ENCODE measurements around the gene CACNG4. TPM values are rescaled to one million over a fixed set of nuclear protein-coding genes. Genes with fewer than 3 reads are reported as not detected.

CACNG4 gene
- polyA plus RNA-seq, 1 donor from 2014 or later, result 32.9 TPM

GRCh38 chr17:66932311-66932710 lies 32.2 kb upstream of the CACNG4 start:
- Histone ChIP-seq H3K4me3 (ENCODE audit: low read length) (no peak overlapping the region), H3K9me3 (ENCODE audit: low read length) (no peaks in the 10 kb centered on the region)
- TF ChIP-seq REST (IDR thresholded peaks at IDR 0.05; ENCODE audit: borderline replicate concordance) (no peak), RAD21 (conservative IDR thresholded peaks at IDR 0.05) (no peak), POLR2AphosphoS5 (IDR thresholded peaks at IDR 0.05) (no peak), MXI1 (conservative IDR thresholded peaks at IDR 0.05; ENCODE audit: poor library complexity, severe bottlenecking) (no peak), EZH2 (IDR thresholded peaks at IDR 0.05; ENCODE audit: borderline replicate concordance, insufficient read depth, low read length, poor library complexity, severe bottlenecking) (no peak), EP300 (conservative IDR thresholded peaks at IDR 0.05; ENCODE audit: poor library complexity, severe bottlenecking) (no peak), CTCF (IDR thresholded peaks at IDR 0.05; ENCODE audit: poor library complexity, severe bottlenecking) (no peak), TAF1 (IDR thresholded peaks at IDR 0.05; ENCODE audit: low read depth) (no peak), SMC3 (conservative IDR thresholded peaks at IDR 0.05; ENCODE audit: poor library complexity) (no peak)

DNA sequence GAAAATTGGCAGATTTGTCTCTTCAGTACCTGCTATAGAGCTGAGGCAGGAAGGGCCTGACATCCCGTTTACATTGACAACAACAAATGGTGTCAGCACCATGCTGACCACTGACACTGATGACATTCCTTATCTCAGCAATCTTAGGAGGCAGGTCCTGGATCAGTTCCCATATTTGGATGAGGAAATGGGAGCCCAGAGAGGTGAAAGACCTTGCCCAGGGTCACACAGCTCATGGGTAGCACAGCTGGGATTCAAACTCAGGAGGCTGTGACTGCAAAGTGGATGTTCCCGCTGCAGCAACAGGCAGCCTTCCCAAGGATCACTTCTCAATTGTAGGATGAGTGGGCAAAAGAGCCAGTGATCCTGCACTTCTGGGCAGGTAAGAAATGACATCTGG lies 30.5 kb upstream of the CACNG4 start:
- Histone ChIP-seq H3K79me2 (replicated peaks; ENCODE audit: insufficient read depth, low read length) (no peaks in the 10 kb centered on the region), H3K27me3 (ENCODE audit: insufficient read depth, low read depth, low read length) (no peaks in the 10 kb centered on the region), H3K4me2 (ENCODE audit: low read length) (no peak overlapping the region)

More at GRCh38 chr17:66932311-66932710, 32.2 kb upstream of the CACNG4 start:
- Histone ChIP-seq H3K27me3 (ENCODE audit: insufficient read depth, low read depth, low read length) (no peaks in the 10 kb centered on the region), H3K4me2 (ENCODE audit: low read length) (no peak overlapping the region), H3K9me2 (ENCODE audit: insufficient read depth, low read length) (no peaks in the 10 kb centered on the region), H3K36me3 (ENCODE audit: insufficient read depth, low read length) (no peaks in the 10 kb centered on the region), H3K79me2 (replicated peaks; ENCODE audit: insufficient read depth, low read length) (no peaks in the 10 kb centered on the region), H3F3A (ENCODE audit: insufficient read depth, low read length, poor library complexity, severe bottlenecking) (no peaks in the 10 kb centered on the region), H4K20me1 (ENCODE audit: insufficient read depth) (no peaks in the 10 kb centered on the region), H2AFZ (ENCODE audit: low read depth, low read length) (no peak overlapping the region), H3K27ac (ENCODE audit: low read length) (no peak overlapping the region), H3K9ac (ENCODE audit: low read length) (no peak overlapping the region)

More for the DNA sequence above, 30.5 kb upstream of the CACNG4 start:
- H3K4me3 ChIP-seq (ENCODE audit: low read length), result no peak overlapping the region
- no peaks in the 10 kb centered on the region for H3F3A ChIP-seq (ENCODE audit: insufficient read depth, low read length, poor library complexity, severe bottlenecking)
- H3K27ac ChIP-seq (ENCODE audit: low read length), result no peak overlapping the region
- no peaks in the 10 kb centered on the region for H3K9me2 ChIP-seq (ENCODE audit: insufficient read depth, low read length)
- H2AFZ ChIP-seq (ENCODE audit: low read depth, low read length), result no peak overlapping the region
- TF ChIP-seq CTCF (IDR thresholded peaks at IDR 0.05; ENCODE audit: poor library complexity, severe bottlenecking) (no peak), MXI1 (conservative IDR thresholded peaks at IDR 0.05; ENCODE audit: poor library complexity, severe bottlenecking) (no peak), REST (IDR thresholded peaks at IDR 0.05; ENCODE audit: borderline replicate concordance) (no peak), SMC3 (conservative IDR thresholded peaks at IDR 0.05; ENCODE audit: poor library complexity) (no peak), RAD21 (conservative IDR thresholded peaks at IDR 0.05) (no peak), POLR2AphosphoS5 (IDR thresholded peaks at IDR 0.05) (no peak)
- H3K9ac ChIP-seq (ENCODE audit: low read length), result no peak overlapping the region
- no peaks in the 10 kb centered on the region for H3K36me3 ChIP-seq (ENCODE audit: insufficient read depth, low read length)
- H3K9me3 ChIP-seq (ENCODE audit: low read length), result no peaks in the 10 kb centered on the region
- H4K20me1 ChIP-seq (ENCODE audit: insufficient read depth), result no peaks in the 10 kb centered on the region

All from neural cell (in vitro differentiated cells).